Kasumi-1 (cell line): ENCODE results near the gene HMGA1.
"Not testable (repeated sequence)": the region's sequence is repeated elsewhere in the genome, so short reads cannot be mapped to it uniquely, and the experiment has no call there.

Experiments
- DNase-seq, 2 experiments: peaks; one replicate each; lab custom pipeline; 2025; lab: John Stamatoyannopoulos, UW

Gene HMGA1

GRCh38 chr6:34260576-34261267 is 24.0 kb downstream of the HMGA1 start:
- DNase-seq = no peak

GRCh38 chr6:34263484-34263883 is 26.8 kb downstream of the HMGA1 start:
- DNase-seq = not testable (repeated sequence)

DNA sequence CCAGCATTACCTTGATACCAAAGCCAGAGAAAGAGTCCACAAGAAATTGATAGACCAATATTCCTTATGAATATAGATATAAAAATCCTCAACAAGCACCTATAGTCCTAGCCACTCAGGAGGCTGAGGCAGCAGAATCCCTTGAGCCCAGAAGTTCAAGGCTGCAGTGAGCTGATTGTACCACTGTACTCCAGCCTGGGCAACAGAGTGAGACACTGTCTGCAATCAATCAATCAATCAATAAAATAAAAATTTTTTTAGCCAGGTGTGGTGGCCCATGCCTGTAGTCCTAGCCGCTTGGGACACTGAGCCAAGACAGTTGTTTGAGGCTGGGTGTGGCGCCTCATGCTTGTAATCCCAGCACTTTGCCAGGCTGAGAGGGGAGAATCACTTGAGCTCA is 31.1 kb downstream of the HMGA1 start:
- no peak for DNase-seq

GRCh38 chr6:34269132-34269531 is 32.5 kb downstream of the HMGA1 start:
- DNase-seq = not testable (repeated sequence)

DNA sequence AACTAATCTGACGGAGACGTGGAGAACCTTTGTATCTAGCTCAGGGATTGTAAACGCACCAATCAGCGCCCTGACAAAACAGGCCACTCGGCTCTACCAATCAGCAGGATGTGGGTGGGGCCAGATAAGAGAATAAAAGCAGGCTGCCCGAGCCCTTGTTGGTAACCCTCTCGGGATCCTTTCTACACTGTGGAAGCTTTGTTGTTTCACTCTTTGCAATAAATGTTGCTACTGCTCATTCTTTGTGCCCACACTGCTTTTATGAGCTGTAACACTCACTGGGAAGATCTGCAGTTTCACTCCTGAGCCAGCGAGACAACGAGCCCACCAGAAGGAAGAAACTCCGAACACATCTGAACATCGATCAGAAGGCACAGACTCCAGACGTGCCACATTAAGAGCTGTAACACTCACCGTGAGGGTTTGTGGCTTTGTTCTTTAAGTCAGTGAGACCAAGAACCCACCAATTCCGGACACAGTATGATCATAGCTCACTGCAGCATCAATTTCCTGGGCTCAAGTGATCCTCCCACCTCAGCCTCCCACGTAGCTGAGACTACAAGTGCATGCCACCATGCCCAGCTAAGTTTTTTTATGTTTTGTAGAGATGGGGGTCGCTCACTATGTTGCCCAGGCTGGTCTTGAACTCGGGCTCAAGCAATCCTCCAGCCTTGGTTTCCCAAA is 33.1 kb downstream of the HMGA1 start:
- not testable (repeated sequence) for DNase-seq

DNA sequence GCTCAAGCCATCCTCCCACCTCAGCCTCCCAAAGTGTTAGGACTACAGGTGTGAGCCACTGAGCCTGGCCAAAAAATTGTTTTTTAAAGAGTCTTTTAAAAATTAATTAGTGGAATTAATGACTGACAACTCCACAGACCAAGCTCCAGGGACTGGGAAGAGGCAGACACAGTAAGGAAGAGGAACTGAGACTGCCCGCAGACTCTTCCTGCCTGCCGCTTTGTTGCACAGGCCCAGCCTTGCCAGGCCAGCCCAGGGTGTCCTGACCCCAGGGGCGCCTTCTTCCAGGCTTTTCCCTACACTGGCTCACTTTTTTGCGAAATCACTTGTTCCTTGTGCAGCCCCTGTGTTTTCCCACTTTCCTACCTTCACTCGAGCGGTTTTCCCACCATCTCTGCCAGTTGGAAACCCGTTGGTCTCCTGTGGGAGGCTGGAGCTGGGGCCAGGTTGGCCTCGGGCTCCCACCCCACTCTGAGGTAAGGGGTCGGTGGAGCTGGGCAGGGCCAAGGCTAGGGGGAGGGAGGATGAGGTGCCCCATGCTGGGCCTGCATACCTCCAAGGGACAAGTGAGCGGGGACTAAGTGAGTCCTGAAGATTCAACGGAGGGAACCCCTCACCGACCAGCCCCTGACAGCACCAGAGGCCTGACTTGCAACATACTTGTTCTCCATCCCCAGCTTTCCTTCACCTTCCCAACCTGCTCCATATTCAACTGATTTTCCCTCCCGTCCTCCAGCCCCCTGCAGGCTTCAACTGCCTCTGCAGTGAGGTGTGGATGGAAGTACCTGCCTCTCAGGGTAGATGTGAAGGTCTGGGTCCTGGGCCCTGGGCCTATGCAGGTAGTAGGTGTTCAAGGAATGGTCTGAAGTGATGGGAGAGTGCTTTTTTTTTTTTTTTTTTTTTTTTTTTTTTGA is 35.6 kb downstream of the HMGA1 start:
- peak; percentile 49 to 56 for DNase-seq

- DNase-seq = peak; percentile 97 to 98
Measured at GRCh38 chr6:34273242-34273805, 36.7 kb downstream of the HMGA1 start.

- DNase-seq = no peak
Measured at GRCh38 chr6:34274129-34274528, 37.5 kb downstream of the HMGA1 start.

GRCh38 chr6:34275128-34275804 is 38.6 kb downstream of the HMGA1 start:
- no peak for DNase-seq

GRCh38 chr6:34276191-34276590 is 39.5 kb downstream of the HMGA1 start:
- DNase-seq = no peak

- no peak for DNase-seq
Measured at GRCh38 chr6:34276881-34277762, 40.4 kb downstream of the HMGA1 start.

GRCh38 chr6:34277763-34278112 is 41.1 kb downstream of the HMGA1 start:
- DNase-seq = no peak

DNA sequence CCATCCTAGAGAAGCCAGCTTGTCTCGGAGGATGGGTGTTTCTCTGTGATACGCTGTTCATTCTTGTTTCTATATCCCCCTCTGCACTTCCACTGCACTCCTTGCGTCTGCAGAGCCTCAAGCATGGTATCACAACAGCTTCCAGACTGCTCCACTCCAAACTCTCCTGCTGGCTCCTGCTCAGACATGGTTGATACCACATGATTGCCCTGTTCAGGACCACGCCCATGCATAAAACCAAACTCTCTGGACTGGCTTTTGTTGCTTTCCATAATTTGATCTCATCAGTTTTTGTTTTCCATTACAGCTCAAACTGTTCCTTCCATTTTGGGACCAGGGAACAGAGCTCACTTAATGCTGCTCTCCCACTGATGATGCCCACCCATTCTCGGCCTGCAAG is 42.2 kb downstream of the HMGA1 start:
- no peak for DNase-seq

- no peak for DNase-seq
Measured at GRCh38 chr6:34280216-34280615, 43.5 kb downstream of the HMGA1 start.

DNA sequence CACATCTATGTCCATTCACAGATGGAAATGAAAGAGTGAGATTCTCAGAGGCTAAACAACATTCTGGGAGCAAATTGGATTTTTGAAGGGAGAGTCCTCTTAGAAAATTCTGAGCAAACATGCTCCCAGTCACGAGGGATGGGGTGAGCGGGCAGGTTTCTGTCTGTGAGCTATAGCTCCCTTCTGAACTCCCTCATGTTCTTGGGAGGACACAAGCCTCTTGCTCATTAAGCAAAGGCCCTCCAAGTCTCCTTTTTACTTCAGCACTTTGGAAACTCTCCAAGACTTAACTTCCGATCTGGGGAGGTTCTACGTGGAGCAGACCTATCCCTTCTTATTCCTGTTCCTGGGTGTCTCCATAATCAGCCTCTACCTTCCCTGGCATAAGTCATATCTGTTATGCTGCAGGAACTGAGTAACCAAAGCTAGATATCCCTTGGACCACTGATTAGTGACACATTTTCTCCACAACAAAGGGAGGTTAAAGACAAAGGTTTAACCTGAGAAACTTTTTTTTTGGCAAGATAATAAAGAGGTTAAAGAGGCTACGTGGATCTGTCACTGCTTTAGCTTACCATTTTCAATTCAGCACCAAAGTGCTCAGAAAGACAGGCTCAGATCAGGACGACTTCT is 45.1 kb downstream of the HMGA1 start:
- DNase-seq = no peak

GRCh38 chr6:34284563-34285447 is 48.1 kb downstream of the HMGA1 start:
- DNase-seq = peak; percentile 98

- no peak for DNase-seq
Measured at GRCh38 chr6:34285448-34286164, 48.9 kb downstream of the HMGA1 start.

- DNase-seq = peak; percentile 64 to 72
Measured at GRCh38 chr6:34288581-34288980, 51.9 kb downstream of the HMGA1 start.

DNA sequence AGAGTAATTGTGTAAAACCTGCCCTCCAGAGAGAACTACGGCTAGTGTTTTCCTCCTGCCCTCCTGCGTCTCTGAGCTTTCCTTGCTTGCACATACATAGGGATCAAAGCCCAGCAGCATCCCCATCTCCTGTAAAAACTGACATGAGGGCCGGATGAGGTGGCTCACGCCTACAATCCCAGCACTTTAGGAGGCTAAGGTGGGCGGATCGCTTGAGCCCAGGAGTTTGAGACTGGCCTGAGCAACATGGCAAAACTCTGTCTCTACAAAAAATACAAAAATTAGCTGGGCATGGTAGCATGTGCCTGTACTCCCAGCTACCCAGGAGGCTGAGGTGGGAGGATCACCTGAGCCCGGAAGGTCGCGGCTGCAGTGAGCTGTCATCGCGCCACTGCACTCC is 52.5 kb downstream of the HMGA1 start:
- DNase-seq = no peak
